ENCODE data around the gene CELF3.

DNA sequence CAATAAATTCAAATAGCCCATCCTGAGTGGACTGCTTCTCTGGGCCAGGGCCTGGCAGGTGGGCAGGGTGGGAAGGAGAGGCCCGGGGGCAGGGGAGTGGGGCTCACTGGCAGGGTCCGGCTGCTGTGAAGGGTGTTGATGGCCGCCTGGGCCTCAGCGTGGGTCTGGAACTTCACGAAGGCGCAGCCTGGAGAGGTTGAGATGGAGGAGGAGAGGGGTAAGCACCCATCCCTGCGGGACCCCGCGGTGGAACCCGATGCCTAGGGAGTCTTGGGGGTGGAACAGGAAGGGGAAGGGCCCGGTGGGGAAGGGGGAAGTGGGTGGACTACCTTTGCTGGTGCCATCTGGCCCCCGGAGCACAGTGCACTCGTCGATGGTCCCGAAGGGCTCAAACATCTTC, 7.7 kb downstream of the CELF3 start:
- TF ChIP-seq CTCF (conservative IDR thresholded peaks at IDR 0.05; ENCODE audit: low read depth in 2 of 2), result no peak
- TF ChIP-seq ZNF114 (CRISPR knock-in tag; IDR thresholded peaks at IDR 0.05), result no peak
- TF ChIP-seq EZH2 (IDR thresholded peaks at IDR 0.05; ENCODE audit: low read depth, unreplicated experiment), result no peak
- TF ChIP-seq JUNB (IDR thresholded peaks at IDR 0.05; ENCODE audit: unreplicated experiment), result no peak
- TF ChIP-seq REST (IDR thresholded peaks at IDR 0.05; ENCODE audit: unreplicated experiment), result no peak
- TF ChIP-seq CREB1 (CRISPR knock-in tag; IDR thresholded peaks at IDR 0.05; ENCODE audit: low read depth), result no peak
- TF ChIP-seq POLR2AphosphoS5 (IDR thresholded peaks at IDR 0.05; ENCODE audit: low read depth), result no peak
- no peak for TF ChIP-seq EZH2phosphoT487 (IDR thresholded peaks at IDR 0.05; ENCODE audit: unreplicated experiment)
- TF ChIP-seq, protein P1, sequence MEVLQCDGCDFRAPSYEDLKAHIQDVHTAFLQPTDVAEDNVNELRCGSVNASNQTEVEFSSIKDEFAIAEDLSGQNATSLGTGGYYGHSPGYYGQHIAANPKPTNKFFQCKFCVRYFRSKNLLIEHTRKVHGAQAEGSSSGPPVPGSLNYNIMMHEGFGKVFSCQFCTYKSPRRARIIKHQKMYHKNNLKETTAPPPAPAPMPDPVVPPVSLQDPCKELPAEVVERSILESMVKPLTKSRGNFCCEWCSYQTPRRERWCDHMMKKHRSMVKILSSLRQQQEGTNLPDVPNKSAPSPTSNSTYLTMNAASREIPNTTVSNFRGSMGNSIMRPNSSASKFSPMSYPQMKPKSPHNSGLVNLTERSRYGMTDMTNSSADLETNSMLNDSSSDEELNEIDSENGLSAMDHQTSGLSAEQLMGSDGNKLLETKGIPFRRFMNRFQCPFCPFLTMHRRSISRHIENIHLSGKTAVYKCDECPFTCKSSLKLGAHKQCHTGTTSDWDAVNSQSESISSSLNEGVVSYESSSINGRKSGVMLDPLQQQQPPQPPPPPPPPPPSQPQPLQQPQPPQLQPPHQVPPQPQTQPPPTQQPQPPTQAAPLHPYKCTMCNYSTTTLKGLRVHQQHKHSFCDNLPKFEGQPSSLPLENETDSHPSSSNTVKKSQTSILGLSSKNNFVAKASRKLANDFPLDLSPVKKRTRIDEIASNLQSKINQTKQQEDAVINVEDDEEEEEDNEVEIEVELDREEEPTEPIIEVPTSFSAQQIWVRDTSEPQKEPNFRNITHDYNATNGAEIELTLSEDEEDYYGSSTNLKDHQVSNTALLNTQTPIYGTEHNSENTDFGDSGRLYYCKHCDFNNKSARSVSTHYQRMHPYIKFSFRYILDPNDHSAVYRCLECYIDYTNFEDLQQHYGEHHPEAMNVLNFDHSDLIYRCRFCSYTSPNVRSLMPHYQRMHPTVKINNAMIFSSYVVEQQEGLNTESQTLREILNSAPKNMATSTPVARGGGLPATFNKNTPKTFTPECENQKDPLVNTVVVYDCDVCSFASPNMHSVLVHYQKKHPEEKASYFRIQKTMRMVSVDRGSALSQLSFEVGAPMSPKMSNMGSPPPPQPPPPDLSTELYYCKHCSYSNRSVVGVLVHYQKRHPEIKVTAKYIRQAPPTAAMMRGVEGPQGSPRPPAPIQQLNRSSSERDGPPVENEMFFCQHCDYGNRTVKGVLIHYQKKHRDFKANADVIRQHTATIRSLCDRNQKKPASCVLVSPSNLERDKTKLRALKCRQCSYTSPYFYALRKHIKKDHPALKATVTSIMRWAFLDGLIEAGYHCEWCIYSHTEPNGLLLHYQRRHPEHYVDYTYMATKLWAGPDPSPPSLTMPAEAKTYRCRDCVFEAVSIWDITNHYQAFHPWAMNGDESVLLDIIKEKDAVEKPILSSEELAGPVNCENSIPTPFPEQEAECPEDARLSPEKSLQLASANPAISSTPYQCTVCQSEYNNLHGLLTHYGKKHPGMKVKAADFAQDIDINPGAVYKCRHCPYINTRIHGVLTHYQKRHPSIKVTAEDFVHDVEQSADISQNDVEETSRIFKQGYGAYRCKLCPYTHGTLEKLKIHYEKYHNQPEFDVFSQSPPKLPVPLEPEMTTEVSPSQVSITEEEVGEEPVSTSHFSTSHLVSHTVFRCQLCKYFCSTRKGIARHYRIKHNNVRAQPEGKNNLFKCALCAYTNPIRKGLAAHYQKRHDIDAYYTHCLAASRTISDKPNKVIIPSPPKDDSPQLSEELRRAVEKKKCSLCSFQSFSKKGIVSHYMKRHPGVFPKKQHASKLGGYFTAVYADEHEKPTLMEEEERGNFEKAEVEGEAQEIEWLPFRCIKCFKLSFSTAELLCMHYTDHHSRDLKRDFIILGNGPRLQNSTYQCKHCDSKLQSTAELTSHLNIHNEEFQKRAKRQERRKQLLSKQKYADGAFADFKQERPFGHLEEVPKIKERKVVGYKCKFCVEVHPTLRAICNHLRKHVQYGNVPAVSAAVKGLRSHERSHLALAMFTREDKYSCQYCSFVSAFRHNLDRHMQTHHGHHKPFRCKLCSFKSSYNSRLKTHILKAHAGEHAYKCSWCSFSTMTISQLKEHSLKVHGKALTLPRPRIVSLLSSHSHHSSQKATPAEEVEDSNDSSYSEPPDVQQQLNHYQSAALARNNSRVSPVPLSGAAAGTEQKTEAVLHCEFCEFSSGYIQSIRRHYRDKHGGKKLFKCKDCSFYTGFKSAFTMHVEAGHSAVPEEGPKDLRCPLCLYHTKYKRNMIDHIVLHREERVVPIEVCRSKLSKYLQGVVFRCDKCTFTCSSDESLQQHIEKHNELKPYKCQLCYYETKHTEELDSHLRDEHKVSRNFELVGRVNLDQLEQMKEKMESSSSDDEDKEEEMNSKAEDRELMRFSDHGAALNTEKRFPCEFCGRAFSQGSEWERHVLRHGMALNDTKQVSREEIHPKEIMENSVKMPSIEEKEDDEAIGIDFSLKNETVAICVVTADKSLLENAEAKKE (CRISPR knock-in tag; IDR thresholded peaks at IDR 0.05), result no peak
